ENCODE data around the gene KIAA0753.
"Not testable (repeated sequence)": the region's sequence is repeated elsewhere in the genome, so short reads cannot be mapped to it uniquely, and the experiment has no call there.

KIAA0753 gene

DNA sequence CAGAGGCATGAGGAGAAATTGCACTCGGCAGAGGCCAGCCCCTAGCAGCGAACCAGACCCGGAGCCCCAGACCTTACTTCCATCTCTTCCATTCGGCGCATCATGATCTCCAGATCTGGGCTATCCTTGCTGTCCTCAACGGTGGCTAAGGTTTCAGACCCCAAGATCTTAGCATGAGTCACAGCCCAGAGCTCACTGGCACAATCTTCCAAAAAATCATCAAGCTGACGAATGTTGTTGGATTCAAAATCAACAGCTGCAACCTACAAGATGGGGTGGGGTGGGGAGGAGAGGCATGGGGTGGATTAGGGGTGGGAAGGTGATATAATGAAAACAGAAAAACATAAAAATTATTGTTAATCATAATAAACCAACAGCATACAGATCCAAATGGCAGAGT is 44.4 kb downstream of the KIAA0753 start:
- no peak for DNase-seq

DNA sequence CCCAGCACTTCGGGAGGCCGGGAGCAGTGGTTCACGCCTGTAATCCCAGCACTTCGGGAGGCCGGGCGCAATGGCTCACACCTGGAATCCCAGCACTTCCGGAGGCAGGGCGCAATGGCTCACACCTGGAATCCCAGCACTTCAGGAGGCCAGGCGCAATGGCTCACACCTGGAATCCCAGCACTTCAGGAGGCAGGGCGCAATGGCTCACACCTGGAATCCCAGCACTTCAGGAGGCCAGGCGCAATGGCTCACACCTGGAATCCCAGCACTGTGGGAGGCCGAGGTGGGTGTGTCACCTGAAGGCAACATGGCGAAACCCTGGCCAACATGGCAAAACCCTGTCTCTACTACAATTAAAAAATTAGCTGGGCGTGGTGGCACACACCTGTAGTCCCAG is 47.1 kb downstream of the KIAA0753 start:
- DNase-seq = not testable (repeated sequence)

DNA sequence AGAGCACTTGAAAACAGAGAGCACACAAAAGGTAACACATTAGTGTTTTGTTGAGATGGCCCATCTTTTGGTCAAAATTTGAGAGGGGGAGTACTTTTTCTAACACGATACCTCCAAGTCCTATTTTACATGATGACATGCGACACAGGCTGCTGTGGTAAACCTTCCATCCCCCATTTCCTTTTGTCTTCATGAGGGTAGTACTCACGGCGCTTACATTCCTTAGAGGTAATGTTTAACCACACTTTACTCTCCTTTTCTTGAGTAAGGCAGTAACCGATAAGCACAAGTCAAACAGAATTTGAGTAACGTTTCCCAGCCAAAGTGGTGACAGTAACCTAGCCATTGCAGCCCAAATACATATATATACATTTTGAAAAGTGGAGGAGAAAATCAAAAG is 48.3 kb downstream of the KIAA0753 start:
- no peak for DNase-seq

DNA sequence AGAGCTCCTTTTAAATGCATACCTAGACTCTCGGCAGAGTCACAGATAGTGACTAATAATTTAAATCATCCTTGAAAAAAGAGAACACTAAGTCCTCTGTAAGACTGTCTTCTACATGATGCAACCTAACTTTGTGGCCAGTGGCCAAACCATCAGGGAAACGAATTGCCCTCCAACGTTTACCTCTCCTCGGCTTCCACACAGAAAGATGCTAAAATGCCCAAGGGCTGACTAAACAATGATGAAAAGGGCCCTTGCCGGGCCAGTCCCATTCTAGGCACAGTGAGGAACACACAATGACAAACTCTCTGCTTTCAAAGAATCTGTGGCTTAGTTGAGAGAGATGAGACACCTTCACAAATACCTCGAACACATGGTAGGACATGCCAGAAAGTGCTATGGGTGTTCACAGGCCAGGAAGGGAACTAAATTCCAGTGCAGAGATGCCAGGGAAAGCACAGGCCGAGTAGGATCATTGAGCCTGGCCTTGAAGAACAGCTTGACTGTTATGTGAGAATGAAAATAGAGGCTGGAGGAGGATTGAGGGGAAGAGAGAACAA is 48.8 kb downstream of the KIAA0753 start:
- DNase-seq = no peak

DNA sequence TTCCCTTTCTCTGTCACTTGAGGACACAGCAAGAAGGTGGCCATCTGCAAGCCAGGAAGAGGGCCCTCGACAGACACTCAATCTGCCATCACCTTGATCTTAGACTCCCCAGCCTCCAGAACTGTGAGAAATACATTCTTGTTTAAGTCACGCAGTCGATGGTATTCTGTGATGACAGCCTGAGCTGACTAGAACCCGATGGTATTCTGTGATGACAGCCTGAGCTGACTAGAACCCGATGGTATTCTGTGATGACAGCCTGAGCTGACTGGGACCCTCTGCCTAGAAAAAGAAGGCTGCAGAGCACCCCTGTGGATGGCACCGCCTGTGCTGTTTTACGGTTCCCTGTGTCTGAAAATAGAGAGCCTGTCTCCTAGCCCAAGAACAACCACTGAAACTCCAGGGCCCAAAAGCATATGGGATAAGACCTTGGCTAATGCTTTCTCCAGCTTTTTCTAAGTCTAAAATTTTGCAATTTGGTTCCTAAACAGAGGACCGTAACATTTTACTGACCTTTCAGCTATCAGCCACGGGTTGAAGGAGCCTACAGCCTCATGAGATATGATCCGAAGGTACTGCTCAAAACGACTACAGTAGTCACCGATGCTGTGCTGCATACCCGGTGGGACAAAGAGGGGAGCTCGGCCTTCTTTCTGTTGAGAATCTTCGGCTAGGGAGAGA is 51.1 kb downstream of the KIAA0753 start:
- no peak for DNase-seq

DNA sequence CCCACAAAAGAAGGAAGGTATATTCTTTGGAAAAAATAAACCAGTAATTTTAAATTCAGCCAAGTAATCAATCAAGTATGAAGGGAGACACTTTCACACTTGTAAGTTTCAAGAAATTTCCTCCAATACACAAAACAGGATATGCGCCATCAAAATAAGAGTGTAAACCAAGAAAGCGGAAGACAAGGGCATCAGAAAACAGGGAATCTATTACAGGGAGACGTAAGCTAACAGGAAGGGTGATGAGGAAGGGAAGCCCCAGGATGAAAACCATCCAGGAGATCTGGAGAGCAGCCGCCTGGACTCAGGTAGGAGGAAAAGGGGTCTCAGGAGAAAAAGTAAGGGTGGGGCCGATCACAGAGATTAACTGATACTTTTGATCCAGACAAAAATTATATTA is 52.3 kb downstream of the KIAA0753 start:
- DNase-seq = no peak

DNA sequence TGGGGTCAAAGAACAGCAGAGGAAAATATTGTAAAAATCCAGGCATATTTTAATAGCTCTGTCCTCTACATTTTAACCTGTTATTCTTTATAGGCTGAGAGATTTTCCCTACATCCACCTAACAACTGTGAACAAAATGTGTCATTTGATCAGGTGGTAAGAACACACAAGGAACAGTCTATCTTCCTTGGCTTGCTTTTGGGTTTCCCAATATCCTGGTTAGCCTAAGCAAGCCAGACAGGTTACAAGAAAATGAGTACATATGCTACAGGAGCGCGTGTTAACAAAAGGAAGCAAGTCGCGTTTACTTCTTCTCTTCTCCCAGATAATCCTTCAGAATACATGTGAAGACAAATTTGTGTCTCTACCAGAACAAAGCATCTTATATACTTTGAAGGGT is 53.2 kb downstream of the KIAA0753 start:
- no peak for DNase-seq

DNA sequence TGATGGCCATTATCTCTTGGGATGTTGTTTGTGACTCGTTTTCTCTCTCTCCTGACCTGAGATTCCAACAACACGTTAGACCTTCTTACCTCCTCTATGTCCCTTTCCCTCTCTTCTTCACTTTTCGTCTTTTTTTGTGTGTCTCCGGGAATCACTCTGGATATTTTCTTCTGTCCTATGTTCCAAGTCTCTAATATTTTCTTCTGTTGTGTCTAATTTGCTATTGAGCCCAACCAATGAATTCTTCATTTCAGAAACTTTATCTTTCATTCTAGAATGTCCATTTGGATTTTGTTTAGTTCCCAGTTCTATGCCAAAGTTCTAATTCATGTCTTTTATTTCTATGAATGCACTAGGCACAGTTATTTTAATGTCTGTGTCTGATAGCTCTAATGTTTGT is 57.1 kb downstream of the KIAA0753 start:
- no peak for DNase-seq

DNA sequence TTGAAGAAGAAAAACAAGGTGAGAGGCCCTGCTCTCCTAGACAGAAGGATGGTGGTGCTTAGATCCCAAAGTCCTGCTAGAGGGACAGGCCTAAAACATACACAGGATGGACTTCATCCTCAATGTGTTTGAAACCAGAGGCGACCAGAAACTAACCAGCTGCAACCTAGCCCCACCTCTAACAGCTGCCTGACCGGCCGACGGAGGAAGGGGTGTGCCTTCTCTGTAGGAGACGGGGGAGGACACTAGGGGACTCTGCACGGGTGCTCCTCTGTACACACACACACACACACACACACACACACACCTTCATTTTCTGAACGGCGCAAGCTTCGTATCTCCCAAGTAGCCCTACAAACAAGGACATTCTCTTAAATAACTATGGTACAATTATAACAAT is 59.9 kb downstream of the KIAA0753 start:
- no peak for DNase-seq

DNA sequence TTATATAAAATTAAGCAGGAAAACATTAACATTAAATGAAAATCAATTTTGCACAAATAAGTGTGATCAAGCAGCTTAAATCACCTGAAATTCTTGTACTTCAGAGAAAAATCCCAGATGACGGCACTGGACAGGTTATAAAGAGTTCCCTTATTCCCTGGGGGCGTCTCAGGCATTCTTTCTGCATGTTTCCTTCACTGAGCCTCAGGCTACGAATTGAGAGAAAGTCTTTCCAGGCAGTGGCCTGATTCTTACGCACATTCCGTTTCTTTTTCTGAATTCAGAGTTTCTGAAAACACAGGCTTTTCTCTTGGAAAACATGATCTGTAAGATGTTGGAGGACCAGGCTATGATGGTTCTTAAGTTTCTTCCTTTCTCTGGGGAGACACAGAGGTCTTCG is 62.0 kb downstream of the KIAA0753 start:
- no peak for DNase-seq

DNA sequence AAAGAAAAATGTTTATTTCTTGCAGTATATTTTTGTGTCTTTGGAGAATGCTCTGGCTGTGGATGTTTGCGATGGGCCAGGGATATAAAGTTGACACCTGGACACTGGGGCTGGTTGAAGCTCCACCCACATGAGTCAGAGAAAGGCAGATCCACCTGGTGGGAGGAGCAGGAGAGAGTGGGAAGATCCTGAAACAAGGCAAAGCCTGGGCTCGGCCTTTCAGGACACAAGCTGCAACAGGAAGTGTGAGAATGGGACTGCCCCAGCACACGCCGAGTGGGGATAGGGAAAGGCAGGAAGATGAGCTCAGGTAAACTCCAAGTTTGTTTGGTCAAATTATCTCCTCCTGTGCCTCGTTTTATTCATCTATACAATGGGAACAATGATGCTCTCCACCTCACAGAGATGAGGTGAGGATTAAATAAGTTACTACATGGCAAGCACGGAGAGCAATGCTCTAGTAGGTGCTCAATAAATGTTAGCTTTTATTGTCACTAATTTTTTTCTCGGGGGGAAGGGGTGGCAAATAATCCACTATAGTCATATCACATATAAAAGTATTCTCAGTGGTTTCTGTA is 62.7 kb downstream of the KIAA0753 start:
- no peak for DNase-seq

DNA sequence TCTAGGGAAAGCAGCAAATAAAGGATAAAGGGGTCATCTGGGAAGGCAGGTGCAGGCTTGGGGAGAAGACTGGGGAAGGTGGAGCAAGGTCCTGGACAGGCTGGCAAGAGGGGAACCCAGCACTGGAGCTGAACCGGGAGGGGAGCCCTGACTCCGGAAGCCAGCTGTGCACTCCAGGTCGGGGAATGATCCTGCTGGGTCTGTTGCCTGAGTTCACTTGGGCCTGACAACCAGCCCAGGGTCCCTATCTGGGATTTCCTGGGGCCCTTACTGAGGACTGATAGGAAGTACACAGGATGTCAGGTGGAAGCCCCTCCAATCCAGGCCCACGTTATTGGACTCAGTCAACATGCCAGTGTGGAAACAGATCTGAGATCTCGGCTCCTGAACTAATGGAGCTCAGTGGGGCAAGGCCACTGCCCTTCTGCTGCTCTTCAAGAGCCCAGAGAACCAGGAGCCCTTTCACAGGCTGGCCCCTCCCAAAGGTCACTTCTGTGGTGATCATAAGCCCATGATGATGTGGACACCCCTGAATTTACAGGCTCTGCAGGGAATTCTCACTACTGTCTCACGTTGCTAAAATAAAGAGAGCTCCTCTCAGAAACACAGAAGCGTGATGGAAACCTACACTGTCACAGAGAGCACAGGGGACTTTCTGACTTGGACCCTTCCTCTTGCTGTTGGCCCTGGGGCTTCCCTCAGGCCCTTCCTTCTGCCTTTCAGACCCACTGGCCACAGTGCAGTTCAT is 64.3 kb downstream of the KIAA0753 start:
- DNase-seq = no peak

DNA sequence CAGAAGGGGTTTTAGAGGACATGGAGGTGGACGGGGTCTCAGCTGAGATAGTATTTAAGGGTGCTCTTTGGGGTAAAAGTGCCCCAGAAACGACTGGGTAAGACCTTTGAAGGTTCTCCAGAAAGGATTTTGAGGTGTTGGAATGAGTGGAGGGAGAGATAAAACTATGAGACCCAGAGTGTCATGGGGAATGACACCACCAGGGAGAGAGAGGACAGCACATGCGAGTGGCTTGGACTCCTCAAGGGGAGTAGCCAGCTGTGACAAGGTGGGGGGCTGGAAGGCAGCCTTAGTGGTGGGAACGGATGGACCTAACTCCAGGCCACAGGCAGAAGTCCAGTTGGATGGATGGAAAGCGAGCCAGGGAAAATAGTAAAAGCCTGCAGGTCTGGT is 64.9 kb downstream of the KIAA0753 start:
- no peak for DNase-seq

DNA sequence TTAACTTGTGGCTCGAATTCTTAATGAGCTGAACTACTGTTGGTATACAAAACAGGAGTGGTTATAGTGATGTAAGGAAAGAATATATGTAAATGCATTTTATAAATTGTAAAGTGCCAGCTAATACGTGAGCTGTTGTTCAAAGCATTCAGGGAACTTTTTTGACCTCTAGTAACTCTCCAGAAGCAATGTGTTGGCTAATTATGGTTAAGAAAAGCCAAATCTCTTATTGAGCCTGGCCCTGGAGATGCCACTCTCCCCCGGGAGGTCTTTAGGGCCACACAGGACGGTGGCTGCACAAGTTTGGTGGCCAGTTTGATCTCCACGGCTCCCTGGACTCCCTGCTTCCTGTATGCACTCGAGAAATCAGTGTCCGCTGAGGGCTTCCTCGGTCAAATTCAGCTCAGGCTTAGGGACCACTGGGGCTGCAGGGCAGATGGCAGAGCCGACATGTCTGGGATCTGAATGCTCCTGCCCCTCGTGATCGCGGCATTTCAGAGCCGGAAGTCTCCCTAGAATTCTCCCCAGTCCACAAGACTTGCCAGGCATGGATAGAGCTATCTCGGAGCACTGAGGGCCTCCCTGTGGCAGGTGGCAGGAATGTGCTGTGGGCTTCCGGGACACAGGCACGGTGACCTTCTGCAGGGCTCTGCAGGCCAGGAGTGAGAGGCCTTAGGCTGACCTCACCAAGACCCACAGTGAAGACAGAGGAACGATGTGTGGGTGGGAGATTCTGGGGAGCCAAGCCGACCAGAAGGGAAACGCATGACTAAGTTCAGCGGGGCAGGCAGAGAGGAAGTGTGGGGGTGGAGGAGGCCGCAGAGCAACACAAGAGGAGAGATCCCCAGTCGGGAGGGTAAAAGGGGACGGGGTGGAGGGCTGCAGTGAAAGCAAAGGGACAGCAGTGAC is 65.6 kb downstream of the KIAA0753 start:
- no peak for DNase-seq

DNA sequence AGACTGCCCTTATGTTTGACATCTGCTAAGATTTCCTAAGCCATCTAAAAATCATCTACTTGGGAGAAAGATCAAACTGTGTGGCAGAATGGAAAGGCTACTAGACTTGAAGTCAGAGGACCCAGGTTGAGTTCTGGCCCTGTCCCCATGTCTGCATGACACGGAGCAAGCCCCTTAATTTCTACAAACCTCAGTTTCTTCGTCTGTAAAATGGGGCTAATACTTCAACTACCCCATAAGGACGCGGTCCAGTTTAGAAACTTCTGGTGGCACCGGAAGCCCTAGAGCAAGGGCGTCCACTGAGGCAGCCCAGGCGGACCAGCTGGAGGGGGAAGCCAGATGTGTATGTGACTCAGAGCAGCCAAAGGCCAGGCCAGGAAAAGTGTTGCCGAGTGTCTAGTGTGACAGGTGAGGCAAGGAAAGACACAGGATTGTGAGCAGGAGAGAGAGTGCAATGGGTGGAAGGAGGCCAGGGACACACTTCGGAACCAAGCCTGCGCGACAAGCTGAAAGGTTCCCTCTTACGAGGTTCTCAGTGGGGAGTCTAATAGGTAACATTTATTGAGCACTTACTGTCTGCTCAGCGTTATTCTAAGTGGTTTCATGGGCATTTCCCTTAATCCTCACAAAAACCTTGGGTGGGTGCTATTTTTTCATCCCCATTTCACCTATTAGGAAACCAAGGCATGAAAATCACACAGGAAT is 66.4 kb downstream of the KIAA0753 start:
- no peak for DNase-seq

DNA sequence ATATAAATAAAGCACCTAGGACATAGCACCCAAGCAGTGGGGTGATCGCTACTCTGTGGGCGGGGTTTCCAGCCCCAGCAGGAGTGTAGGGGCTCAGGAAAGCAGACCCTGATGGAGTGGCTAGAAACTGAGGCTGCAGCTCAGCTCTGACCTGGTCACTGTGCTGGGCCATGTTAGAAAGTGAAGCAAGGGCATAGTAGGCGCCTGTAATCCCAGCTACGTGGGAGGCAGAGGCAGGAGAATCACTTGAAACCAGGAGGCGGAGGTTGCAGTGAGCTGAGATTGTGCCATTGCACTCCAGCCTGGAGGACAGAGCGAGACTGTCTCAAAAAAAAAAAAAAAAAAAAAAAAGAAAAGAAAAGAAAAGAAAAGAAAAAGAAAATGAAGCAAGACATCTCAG is 67.0 kb downstream of the KIAA0753 start:
- DNase-seq = not testable (repeated sequence)

DNA sequence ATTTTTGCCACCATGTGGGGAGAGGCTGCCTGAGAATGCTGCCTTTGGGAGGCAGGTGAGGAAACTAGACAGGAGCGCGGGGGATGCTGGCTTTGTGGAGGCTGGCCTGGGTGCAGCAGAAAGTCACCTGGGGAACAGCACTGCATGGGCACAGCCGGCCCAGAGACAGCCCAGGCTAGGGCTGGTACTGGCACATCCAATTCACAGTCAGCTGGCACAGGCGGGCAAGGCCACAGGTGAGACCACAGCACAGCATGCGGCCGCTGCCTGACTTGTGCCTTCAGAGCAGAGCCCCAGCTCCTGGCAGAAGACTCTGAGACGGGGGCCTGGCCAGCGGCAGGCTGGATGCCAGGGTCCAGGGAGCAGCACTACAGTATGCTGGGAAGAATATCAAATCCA is 67.5 kb downstream of the KIAA0753 start:
- no peak for DNase-seq

DNA sequence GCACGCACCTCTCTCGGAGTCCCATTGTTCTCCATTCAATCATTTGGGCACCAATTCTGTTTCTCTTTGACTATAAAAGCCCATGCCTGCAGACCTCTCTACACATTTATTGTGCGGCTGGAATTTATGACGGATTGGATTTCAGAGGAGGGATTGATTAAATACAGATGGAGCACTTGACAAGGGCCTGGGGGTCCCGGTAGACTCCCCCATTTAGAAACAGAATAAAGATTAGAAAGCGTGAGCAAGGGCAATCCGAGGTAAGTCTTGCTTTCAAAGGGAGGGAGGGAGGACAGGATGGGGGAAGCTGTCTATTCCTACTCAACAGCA is 69.1 kb downstream of the KIAA0753 start:
- no peak for DNase-seq

DNA sequence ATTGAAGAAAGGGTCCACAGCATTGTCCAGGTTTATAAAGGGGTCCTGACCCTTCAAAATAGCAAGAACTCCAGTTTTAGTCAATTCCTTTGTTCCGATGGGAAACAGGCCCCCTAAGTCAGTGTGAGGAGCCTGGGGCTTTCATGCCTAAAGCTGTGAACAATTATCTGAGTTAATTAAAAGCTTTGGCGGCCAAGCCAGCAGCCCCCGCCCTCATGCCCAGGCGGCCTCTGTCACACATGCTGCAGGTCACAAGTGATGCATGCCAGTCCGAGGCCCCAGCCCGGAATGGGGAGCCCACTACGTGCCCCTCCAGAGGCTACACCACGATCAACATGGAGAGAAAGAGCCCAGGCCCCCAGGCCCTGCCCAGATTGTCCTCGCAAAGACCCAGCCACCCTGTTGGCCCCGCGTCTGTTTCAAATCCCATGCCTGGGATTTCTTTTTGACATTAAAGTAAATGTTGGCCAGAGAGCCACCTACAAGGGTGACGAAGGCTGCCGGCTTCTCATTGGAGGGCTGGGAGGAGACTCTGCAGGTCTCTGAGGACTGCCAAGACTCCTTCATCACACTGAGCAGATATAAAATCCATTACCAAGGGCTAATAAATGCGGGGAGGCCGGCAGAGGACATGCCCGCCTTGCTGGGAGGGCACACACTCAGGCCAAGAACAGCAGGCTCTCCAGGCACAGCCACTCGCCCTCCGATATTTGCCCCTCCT is 69.6 kb downstream of the KIAA0753 start:
- no peak for DNase-seq

DNA sequence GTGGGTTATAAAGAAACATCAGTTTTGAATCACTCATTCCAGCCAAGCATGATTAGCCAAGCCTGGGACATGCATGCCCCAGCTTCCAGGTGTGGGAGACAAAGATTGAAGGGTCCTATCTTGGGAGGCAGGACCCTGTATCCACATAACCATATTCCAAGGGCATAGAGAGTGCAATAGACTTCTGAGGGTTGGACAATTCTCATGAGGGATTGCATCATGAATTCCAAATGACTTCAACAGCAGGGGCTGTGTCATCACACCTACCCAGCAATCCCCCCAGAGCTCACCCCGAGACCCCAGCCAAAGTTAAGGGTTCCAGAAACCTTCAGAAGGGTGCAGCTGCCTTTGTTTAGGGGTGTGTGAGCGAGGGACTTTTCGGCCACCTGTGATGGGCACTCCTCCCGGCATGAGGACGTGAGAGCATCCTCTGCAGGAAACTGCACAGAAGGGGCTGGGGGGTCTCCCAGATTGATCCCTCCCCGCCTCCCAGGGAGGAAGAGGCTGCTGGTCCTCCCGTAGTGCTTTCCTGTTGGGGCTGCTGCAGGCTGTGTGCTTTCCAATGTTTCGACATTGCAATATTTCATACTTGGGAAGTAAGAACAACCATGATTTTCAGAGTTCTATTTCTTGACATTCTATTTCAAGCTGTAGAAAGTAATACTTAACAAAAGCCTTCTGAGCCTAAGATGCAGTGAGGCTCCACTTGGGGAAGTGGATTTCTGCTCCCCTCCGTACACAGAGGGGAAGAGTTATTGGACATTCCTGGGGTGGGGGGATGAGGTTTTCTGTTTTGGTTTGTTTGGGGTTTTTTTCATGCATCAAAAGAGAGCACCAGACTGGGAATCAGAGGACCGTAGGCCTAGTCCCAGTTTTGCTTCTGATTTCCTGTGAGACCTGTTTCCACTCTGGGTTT is 70.9 kb downstream of the KIAA0753 start:
- no peak for DNase-seq
